ENCODE measurements around the gene SMIM1.

The SMIM1 gene, protein sequence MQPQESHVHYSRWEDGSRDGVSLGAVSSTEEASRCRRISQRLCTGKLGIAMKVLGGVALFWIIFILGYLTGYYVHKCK

GRCh38 chr1:3772715-3773571 is at the start of gene SMIM1:
Gene SMIM1, plus strand, starts transcription at chr1:3772749. Its CDS starts 2,625 bp downstream, at chr1:3775374.
- DNase-seq (ENCODE audit: low read depth, low spot score) = peak; percentile 21

- no peak for DNase-seq (ENCODE audit: low read depth, low spot score)
Observed at GRCh38 chr1:3722846-3723245, 49.7 kb upstream of the SMIM1 start.

DNA sequence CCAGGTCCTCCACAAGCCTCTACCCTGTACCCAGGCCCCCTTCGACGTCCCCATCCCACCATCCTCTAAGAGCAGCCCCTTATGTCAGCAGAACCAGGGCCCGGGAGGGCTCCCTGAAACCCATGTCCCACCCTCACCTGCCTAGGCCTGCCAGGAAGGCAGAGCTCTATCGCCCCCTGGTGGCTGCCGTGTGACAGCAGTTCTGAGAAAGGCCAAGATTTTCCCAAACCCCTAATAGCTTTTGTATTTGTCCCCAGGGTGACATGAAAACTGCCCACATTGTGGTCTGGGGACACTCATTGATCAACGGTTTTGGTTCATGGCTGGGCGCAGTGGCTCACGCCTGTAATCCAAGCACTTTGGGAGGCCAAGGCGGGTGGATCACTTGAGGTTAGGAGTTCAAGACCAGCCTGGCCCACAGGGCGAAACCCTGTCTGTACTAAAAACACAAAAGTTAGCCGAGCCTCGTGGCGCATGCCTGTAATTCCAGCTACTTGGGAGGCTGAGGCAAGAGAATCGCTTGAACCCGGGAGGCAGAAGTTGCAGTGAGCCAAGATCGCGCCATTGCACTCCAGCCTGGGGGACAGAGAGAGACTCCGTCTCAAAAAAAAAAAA is 48.0 kb upstream of the SMIM1 start:
- DNase-seq (ENCODE audit: low read depth, low spot score) = peak; percentile 80

DNA sequence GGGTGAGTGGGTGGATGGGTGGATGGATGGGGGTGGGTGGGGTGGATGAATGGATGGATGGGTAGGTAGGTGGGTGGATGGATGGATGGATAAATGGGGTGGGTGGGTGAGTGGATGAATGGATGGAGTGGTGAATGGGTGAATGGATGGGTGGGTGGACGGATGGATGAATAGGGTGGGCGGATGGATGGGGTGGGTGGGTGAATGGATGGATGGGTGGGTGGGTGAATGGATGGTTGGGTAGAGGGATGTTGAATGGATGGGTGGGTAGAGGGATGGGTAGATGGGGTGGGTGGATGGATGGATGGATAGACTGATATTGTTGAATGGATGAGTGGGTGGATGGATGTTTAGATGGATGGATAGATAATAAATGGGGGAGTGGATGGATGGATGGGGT is 47.2 kb upstream of the SMIM1 start:
- DNase-seq (ENCODE audit: low read depth, low spot score) = no peak

- DNase-seq (ENCODE audit: low read depth, low spot score) = peak; percentile 40
Observed at GRCh38 chr1:3727042-3727824, 45.3 kb upstream of the SMIM1 start.

DNA sequence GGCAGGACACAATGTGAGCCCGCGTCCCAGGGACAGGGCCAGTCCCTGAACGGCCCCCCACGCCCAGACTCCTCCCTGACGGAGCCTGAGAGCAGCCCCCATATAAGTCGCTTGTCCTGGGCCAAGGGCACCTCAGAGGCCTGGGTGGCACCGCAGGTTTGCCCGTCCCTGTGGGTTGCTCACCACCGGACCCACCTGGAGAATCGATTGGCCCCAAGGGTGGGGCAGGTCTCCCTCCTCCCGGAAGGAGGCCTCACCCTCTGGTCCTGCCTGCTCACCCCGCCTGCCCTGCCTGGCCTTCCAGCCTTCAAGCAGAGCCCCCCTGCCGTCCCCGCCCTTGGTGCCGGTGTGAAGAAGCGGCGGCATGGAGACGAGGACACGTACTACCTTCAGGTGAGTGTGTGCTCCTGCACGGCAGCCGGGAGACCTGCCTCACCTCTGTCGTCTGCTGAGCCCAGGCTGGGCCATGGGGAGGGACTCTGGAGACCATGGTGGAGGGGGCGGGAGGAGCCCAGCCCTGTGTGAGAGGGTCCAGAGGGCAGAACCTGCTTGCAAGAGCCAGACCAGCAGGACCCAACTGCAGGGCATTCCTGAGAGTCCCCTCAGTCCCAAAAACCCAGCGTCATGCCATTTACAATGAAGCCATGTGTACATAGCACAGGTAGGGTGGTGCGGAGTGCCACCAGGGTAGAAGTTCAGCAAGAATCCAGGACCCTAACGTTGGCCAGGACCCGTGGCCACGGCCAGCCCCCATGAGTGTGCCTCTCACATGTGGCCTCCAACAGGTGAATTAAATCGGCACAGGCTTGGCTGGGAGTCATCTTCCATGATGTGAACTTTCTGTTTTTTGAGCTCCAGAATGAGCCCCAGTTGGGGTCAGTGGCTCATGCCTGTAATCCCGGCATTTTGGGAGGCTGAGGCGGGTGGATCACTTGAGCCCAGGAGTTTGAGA is 44.4 kb upstream of the SMIM1 start:
- no peak for DNase-seq (ENCODE audit: low read depth, low spot score)

GRCh38 chr1:3729594-3730542 is 42.7 kb upstream of the SMIM1 start:
- no peak for DNase-seq (ENCODE audit: low read depth, low spot score)

GRCh38 chr1:3730543-3731247 is 41.9 kb upstream of the SMIM1 start:
- no peak for DNase-seq (ENCODE audit: low read depth, low spot score)

DNA sequence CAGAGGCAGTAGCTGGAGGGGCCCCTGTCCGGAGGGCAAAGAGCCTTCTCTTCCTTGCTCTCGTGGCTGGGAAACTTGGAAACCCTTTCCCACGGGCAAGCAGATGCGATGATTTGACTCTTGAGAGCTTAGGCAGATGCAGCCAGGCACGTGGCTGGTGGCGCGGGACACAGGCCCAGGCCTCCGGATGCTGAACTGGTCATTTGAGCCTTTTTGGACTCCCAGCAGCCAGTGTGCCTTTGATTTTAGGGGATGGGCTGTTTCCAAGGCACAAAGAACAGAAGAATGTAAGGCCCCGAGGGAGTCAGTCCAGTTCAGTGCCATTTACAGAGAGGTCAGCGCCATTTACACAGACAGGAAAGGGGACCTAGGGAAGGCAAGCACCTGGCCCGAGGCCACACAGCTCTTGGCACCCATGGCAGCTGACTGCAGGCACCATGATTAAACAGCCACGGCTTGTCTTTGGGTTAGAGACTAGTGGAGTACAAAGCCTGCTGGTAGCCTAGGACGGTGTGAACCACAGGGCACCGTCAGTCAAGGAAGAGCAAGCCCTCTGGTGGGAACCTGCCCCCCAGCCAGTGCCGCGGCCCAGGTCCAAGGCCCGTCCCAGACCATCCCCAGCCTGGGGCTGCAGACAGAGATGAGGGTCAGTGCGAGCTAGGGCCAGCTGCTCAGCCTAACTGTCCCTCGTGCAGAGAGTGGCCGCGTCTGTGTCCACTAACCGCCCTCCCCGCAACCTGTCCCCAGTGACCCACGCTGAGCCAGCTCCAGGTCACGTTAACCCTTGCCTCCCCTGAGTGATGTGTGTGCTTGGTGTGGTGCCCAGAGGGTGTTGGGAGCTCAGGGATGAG is 40.7 kb upstream of the SMIM1 start:
- no peak for DNase-seq (ENCODE audit: low read depth, low spot score)

- DNase-seq (ENCODE audit: low read depth, low spot score) = peak; percentile 22
Observed at GRCh38 chr1:3732434-3733093, 40.0 kb upstream of the SMIM1 start.

DNA sequence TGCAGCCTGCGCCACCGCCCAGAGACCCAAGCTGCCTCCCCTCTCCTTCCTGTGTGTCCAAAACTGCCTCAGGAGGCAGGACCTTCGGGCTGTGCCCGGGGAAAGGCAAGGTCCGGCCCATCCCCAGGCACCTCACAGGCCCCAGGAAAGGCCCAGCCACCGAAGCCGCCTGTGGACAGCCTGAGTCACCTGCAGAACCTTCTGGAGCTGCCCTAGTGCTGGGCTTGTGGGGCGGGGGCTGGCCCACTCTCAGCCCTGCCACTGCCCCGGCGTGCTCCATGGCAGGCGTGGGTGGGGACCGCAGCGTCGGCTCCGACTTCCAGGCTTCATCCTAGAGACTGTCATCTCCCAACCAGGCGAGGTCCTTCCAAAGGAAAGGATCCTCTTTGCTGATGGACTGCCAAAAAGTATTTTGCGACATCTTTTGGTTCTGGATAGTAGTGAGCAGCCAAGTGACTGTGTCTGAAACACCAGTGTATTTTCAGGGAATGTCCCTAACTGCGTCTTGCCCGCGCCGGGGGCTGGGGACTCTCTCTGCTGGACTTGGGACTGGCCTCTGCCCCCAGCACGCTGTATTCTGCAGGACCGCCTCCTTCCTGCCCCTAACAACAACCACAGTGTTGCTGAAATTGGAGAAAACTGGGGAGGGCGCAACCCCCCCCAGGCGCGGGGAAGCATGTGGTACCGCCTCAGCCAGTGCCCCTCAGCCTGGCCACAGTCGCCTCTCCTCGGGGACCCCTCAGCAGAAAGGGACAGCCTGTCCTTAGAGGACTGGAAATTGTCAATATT is 39.3 kb upstream of the SMIM1 start:
- DNase-seq (ENCODE audit: low read depth, low spot score) = no peak

DNA sequence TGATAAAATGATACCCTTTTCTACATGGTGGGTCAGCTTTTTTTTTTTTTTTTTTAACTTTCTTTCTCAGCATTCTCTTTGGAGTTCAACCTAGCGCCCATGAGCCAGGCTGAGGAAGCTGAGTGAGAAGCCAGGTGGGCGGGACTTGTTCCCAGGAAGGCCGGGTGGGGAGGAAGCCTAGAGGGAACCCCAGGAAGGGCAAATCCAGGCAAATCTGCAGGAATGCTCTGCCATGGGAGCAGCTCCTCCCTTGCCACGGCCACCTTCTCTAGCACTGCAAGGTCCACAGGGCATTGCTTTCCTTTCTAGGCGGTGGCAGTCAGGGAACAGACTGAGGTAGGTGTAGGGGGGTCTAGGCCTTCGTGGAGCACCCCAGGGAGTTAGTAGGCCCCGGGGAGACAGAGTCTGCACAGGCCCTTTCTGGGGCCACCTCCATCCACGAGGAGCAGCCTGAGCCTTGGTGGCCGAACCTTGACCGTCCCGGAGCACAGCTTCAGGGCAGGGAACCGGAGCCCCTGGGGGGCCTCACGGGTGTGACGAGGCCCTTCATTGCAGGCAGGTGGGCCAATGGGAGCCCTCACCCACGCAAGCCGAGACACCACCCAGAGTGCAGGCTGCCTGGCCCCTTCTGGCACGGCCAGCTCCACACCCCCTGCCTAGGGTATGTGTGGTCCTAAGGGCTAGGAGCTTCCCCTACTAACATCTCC is 38.5 kb upstream of the SMIM1 start:
- DNase-seq (ENCODE audit: low read depth, low spot score) = no peak

- no peak for DNase-seq (ENCODE audit: low read depth, low spot score)
Observed at GRCh38 chr1:3734602-3735001, 37.9 kb upstream of the SMIM1 start.

- no peak for DNase-seq (ENCODE audit: low read depth, low spot score)
Observed at GRCh38 chr1:3735027-3735681, 37.4 kb upstream of the SMIM1 start.

DNA sequence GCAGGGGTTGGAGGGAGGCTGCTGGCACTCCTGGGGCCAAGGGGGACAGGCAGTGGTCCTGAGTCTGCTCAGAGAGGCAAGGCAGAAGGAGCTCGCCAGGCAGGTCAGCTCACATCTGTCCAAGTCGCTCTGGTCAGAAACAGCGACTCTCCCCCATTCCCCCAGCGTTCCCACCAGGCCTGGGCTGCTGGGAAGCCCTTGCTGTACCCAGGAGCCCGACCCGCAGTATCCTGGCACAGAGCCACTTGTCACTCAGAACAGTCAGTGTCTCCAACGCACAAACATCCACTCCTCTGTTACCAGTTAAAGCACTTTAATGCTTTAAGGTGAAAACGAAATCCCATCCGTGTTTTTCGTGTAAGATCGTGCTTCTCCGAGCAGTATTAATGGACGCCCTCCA is 36.9 kb upstream of the SMIM1 start:
- DNase-seq (ENCODE audit: low read depth, low spot score) = no peak

DNA sequence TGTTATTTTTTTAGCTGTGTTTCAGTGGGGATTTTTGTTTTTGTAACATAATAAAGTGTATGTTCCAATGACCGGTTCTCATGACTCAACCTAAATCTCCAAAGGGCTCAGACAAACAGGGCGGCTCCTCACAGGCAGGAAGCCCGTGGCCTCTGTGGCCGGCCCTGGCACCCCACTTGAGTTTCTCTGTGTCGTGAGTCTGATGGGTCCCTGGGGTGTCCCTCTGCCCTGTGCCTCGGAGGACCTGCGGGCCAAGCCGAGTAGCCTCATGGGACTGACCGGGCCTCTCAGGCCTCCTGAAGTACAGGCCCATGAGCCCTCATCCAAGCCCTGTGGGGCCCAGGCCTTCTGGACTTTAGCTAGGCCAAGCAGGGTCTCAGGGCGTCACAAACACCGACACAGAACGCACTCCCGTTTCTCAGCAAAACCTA is 36.4 kb upstream of the SMIM1 start:
- DNase-seq (ENCODE audit: low read depth, low spot score) = no peak
